B cell (primary cell): ENCODE measurements around the gene SLC27A1. TPM values are rescaled to one million over a fixed set of nuclear protein-coding genes. Genes with fewer than 3 reads are reported as not detected.

Source experiments
- ATAC-seq: fragments of 200-7000 bp; cut with Tn5 transposase; one replicate; pipeline ENCODE4 v1.10.0; 2021; ENCODE audit warnings: low read depth, mild to moderate bottlenecking, moderate number of reproducible peaks, moderate library complexity
- CTCF ChIA-PET: fragments of 350-600 bp; sonication (Branson Sonifier 250); formaldehyde crosslinking; loops from one replicate; lab custom pipeline; 2021; ENCODE audit warnings: antibody characterized with exemption, inconsistent platforms; lab: Charles Lee
- POLR2A ChIA-PET: fragments of 350-600 bp; sonication (Branson Sonifier 250); formaldehyde crosslinking; loops from one replicate; lab custom pipeline; 2021; ENCODE audit warnings: antibody characterized with exemption; lab: Charles Lee
- DNase-seq: peaks from one replicate; pipeline ENCODE4 v3.0.0; 2013
- H2AFZ ChIP-seq: 2 replicates; pipeline ENCODE4 v1.6.1; 2012; ENCODE audit warnings: mild to moderate bottlenecking, low read depth, low read length; ENCODE audit not compliant: insufficient read depth, poor library complexity, severe bottlenecking
- H3K27ac ChIP-seq, 2 donors: 1 replicate in 1 of 2; 2 replicates in 1 of 2; pipeline ENCODE4 v1.5.1; 2012 to 2013; ENCODE audit warnings: low read length in 2 of 2, mild to moderate bottlenecking in 2 of 2, moderate library complexity in 1 of 2
- H3K27me3 ChIP-seq, 4 experiments: fragments of 200-600 bp in 1 of 4; sonication (generic) in 1 of 4; replicated peaks in 1 of 4; 1 replicate in 2 of 4; 2 replicates in 2 of 4; pipeline versions ENCODE4 v1.6.1 to v1.7.0; 2013 to 2016; ENCODE audit warnings: low read length in 3 of 4, mild to moderate bottlenecking in 2 of 4, mixed read lengths in 1 of 4, moderate library complexity in 1 of 4; ENCODE audit not compliant: insufficient read depth in 4 of 4, control insufficient read depth in 3 of 4; ENCODE audit errors: control extremely low read depth in 1 of 4
- H3K36me3 ChIP-seq, 2 experiments: replicated peaks in 1 of 2; 1 replicate in 1 of 2; 2 replicates in 1 of 2; pipeline versions ENCODE4 v1.6.1 to v1.7.1; 2013; ENCODE audit warnings: low read length in 1 of 2; ENCODE audit not compliant: insufficient read depth in 2 of 2, control insufficient read depth in 1 of 2; ENCODE audit errors: control extremely low read depth in 1 of 2, extremely low read depth in 1 of 2
- H3K4me1 ChIP-seq, 2 donors: fragments of 200-600 bp in 1 of 2; sonication (generic) in 1 of 2; 1 replicate in 1 of 2; 2 replicates in 1 of 2; pipeline versions ENCODE4 v1.5.1 to v1.6.1; 2013 to 2017; ENCODE audit warnings: low read length in 2 of 2; ENCODE audit not compliant: control insufficient read depth in 2 of 2, insufficient read depth in 2 of 2
- H3K4me2 ChIP-seq: replicated peaks from 2 replicates; pipeline ENCODE3; 2012; ENCODE audit warnings: mild to moderate bottlenecking, low read depth, low read length; ENCODE audit not compliant: poor library complexity, severe bottlenecking
- H3K4me3 ChIP-seq, 5 experiments: fragments of 200-600 bp in 1 of 5; sonication (generic) in 1 of 5; 1 replicate in 3 of 5; 2 replicates in 2 of 5; pipeline versions ENCODE4 v1.5.1 to v1.7.0; 2011 to 2016; ENCODE audit warnings: low read length in 4 of 5, mild to moderate bottlenecking in 4 of 5, low read depth in 2 of 5, control low read depth in 1 of 5, moderate library complexity in 1 of 5; ENCODE audit not compliant: insufficient read depth in 1 of 5; ENCODE audit errors: control extremely low read depth in 1 of 5, extremely low read depth in 1 of 5
- H3K79me2 ChIP-seq: fragments of 200-600 bp; sonication (generic); one replicate; pipeline ENCODE4 v1.6.0; 2016; ENCODE audit warnings: low read length; ENCODE audit not compliant: control insufficient read depth, insufficient read depth
- H3K9ac ChIP-seq: fragments of 200-600 bp; sonication (generic); 2 replicates; pipeline ENCODE4 v1.6.1; 2017; ENCODE audit warnings: mild to moderate bottlenecking, low read length, moderate library complexity
- H3K9me3 ChIP-seq, 3 donors: one replicate each; pipeline versions ENCODE4 v1.6.1 to v1.7.1; 2013; ENCODE audit warnings: low read length in 2 of 3; ENCODE audit not compliant: control insufficient read depth in 2 of 3, insufficient read depth in 1 of 3; ENCODE audit errors: control extremely low read depth in 1 of 3
- H4K20me1 ChIP-seq: 2 replicates; pipeline ENCODE4 v1.6.0; 2012; ENCODE audit warnings: mild to moderate bottlenecking, low read length; ENCODE audit not compliant: insufficient read depth, control insufficient read depth, poor library complexity, severe bottlenecking
- H3K27ac Mint-ChIP-seq: one replicate; pipeline ENCODE4 v1.8.0; 2021; ENCODE audit warnings: mixed read lengths
- H3K27me3 Mint-ChIP-seq: one replicate; pipeline ENCODE4 v1.8.0; 2021; ENCODE audit warnings: mixed read lengths
- H3K4me1 Mint-ChIP-seq: one replicate; pipeline ENCODE4 v1.8.0; 2021; ENCODE audit warnings: mixed read lengths
- H3K4me3 Mint-ChIP-seq: one replicate; pipeline ENCODE4 v1.8.0; 2021; ENCODE audit warnings: mixed read lengths
- H3K9me3 Mint-ChIP-seq: one replicate; pipeline ENCODE4 v1.8.0; 2022; ENCODE audit warnings: mixed read lengths; ENCODE audit not compliant: insufficient read depth
- CTCF ChIP-seq: fragments of 200-600 bp; IDR thresholded peaks from one replicate; pipeline ENCODE4 v1.8.0; 2022; ENCODE audit warnings: antibody characterized with exemption, mild to moderate bottlenecking
- EZH2 ChIP-seq: IDR thresholded peaks from 2 replicates; pipeline ENCODE4 v1.6.1; 2012; ENCODE audit warnings: borderline replicate concordance, low read depth, mild to moderate bottlenecking, moderate library complexity, low read length; ENCODE audit not compliant: insufficient read depth, poor library complexity, severe bottlenecking
- WGBS: methylation state at CpG from one replicate; pipeline ENCODE4 v1.1.5; 2013; ENCODE audit warnings: missing lambda C conversion rate; ENCODE audit not compliant: insufficient coverage; 5-methylcytosine and 5-hydroxymethylcytosine counted together
- intact Hi-C: fragments of 100-400 bp; cut with micrococcal nuclease; formaldehyde crosslinking; loops from one replicate; pipeline ENCODE4 v1.10.0; 2022
- polyA plus RNA-seq: library from polyadenylated mRNA; depleted of rRNA; stranded (reverse); fragments of >200 nt; gene quantifications from 2 replicates; pipeline ENCODE4 v1.2.3, GENCODE V29; 2012
- total RNA-seq, 2 donors: library from RNA; stranded (reverse); fragments of 120-200 nt in 1 of 2; gene quantifications; 1 replicate in 1 of 2; 2 replicates in 1 of 2; pipeline versions ENCODE4 v1.2.3 to v1.2.4, GENCODE V29; 2013 to 2022

Gene SLC27A1
- total and polyA plus RNA-seq, 2 donors (not counting 1 experiment from before 2014, with no cell fraction given): 5.1 to 9.5 TPM

GRCh38 chr19:17458970-17459369, 11.4 kb upstream of the SLC27A1 start:
- H3K4me3 Mint-ChIP-seq: no peak overlapping the region
- DNase-seq (no peak), ATAC-seq (no peak)
- Histone ChIP-seq H2AFZ (no peak overlapping the region), H3K4me3 (no peak overlapping the region), H4K20me1 (no peaks in the 10 kb centered on the region), H3K27ac (no peak overlapping the region), H3K4me1 (peaks cover 0 to 5% of the 10 kb centered on the region in 2 donors), H3K9ac (no peak overlapping the region), H3K79me2 (no peaks in the 10 kb centered on the region), H3K9me3 (peaks cover 0 to 3% (median 0%) of the 10 kb centered on the region in 3 donors), H3K36me3 (no peaks in the 10 kb centered on the region), H3K4me2 (no peak overlapping the region), H3K27me3 (peaks cover 0 to 47% (median 15%) of the 10 kb centered on the region in 4 experiments)
- no peak overlapping the region for H3K27ac Mint-ChIP-seq
- CTCF ChIA-PET: interaction anchor here (0.9 to 1.5 kb wide), 2 partner anchors 8 to 107 kb away, joined by 3 to 4 read pairs; no protein-coding TSS in a partner anchor
- peaks cover 26% of the 10 kb centered on the region for H3K27me3 Mint-ChIP-seq
- no CpG with 5 or more reads among the region's 3 CpGs for WGBS
- H3K4me1 Mint-ChIP-seq: no peaks in the 10 kb centered on the region
- POLR2A ChIA-PET: interaction anchor here (0.6 kb wide), 1 partner anchor 195 kb away, joined by 3 read pairs; no protein-coding TSS in a partner anchor
- intact Hi-C loops: no loop called here
- TF ChIP-seq EZH2: no peak
- no peak for TF ChIP-seq CTCF
- H3K9me3 Mint-ChIP-seq: no peaks in the 10 kb centered on the region

GRCh38 chr19:17460372-17461230, 9.7 kb upstream of the SLC27A1 start, which contains the start of gene NXNL1:
NXNL1 (minus strand) TSS chr19:17460926; CDS start chr19:17460869, 57 bp downstream.
- H3K36me3 ChIP-seq: no peaks in the 10 kb centered on the region
- TF ChIP-seq CTCF (no peak), EZH2 (no peak)
- ATAC-seq: no peak
- H3K4me3 Mint-ChIP-seq: no peak within 1 kb of the TSS
- H4K20me1 ChIP-seq: no peaks in the 10 kb centered on the region
- no peak within 1 kb of the TSS for H3K4me2 ChIP-seq
- H3K27ac Mint-ChIP-seq: no peak within 1 kb of the TSS
- H3K27me3 Mint-ChIP-seq: peaks cover 23% of the 10 kb centered on the region
- POLR2A ChIA-PET: no interaction called here
- no peak within 1 kb of the TSS for H3K9ac ChIP-seq
- intact Hi-C loops: no loop called here
- no peaks in the 10 kb centered on the region for H3K9me3 ChIP-seq
- H3K4me3 ChIP-seq: no peak within 1 kb of the TSS
- H3K9me3 Mint-ChIP-seq: no peaks in the 10 kb centered on the region
- no peaks in the 10 kb centered on the region for H3K4me1 Mint-ChIP-seq
- H3K27ac ChIP-seq: no peak within 1 kb of the TSS
- H3K27me3 ChIP-seq: peaks cover 0 to 36% (median 10%) of the 10 kb centered on the region in 4 experiments
- H2AFZ ChIP-seq: no peak within 1 kb of the TSS
- H3K79me2 ChIP-seq: no peaks in the 10 kb centered on the region
- 90% methylated on average over 22 of the region's 26 CpGs for WGBS
- no peaks in the 10 kb centered on the region for H3K4me1 ChIP-seq
- DNase-seq: no peak
- CTCF ChIA-PET: interaction anchor here (1.0 kb wide), 1 partner anchor 35 kb away, joined by 3 read pairs; no protein-coding TSS in a partner anchor
